ENCODE measurements around the gene LRG1.

The LRG1 gene

DNA sequence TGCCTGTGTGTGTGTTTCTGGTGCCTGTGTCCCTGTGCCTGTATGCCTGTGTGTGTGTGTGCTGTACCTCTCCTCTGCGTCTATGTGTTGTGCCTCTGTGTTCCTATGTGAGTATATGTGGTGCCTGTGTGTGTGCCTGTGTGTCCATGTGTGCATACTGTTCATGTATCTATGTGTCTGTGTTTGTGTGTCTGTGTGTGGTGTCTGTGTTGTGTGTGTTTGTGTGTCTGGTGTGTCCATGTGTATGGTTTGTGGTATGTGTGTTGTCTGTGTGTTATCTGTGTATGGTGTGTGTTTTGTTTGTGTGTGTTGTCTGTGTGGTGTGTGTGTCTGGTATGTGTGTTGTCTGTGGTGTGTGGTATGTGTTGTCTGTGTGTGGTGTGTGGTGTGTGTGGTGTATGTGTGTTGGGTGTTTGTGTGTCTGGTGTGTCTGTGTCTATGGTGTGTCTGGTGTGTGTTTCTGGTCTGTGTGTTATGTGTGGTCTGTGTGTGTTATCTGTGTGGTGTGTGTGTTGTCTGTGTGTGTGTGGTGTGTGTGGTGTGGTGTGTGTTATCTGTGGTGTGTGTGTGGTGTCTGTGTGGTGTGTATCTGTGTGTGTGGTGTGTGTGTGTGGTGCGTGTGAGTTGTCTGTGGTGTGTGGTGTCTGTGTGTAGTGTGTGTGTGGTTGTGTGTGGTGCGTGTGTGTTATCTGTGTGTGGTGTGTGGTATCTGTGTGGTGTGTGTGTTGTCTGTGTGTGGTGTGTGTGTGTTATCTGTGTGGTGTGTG is 47.3 kb downstream of the LRG1 start:
- Histone ChIP-seq H4K91ac (ENCODE audit: low read length) (no peak overlapping the region), H3K18ac (ENCODE audit: low read depth in 1 of 2, low read length in 2 of 2) (no peak overlapping the region), H3K23ac (ENCODE audit: low read length in 2 of 2) (no peak overlapping the region), H3K79me1 (replicated peaks; ENCODE audit: low read length, poor library complexity, severe bottlenecking) (peaks cover 50% of the 10 kb centered on the region), H2BK5ac (ENCODE audit: low read depth, low read length, poor library complexity, severe bottlenecking) (no peak overlapping the region), H3K4ac (ENCODE audit: low read depth in 1 of 2, low read length in 2 of 2) (no peak overlapping the region), H2BK15ac (ENCODE audit: low read depth, poor library complexity, severe bottlenecking) (no peak overlapping the region), H3K4me3 (ENCODE audit: insufficient read depth in 1 of 2, low read depth in 1 of 2, low read length in 2 of 2) (no peak overlapping the region), H2BK12ac (ENCODE audit: low read length in 2 of 2) (no peak overlapping the region), H3K36me3 (ENCODE audit: control insufficient read depth in 1 of 2, insufficient read depth in 2 of 2, low read depth in 1 of 2, low read length in 2 of 2) (peaks cover 80 to 91% of the 10 kb centered on the region in 2 experiments), H3K4me1 (ENCODE audit: control insufficient read depth, insufficient read depth, low read depth, low read length) (peaks cover 2% of the 10 kb centered on the region), H4K8ac (ENCODE audit: low read length) (no peak overlapping the region), H3K9ac (ENCODE audit: low read length) (no peak overlapping the region), H3K27ac (ENCODE audit: low read length, poor library complexity, severe bottlenecking) (no peak overlapping the region), H2AFZ (ENCODE audit: low read depth, low read length) (no peak overlapping the region), H3K4me2 (ENCODE audit: low read length, poor library complexity, severe bottlenecking) (no peak overlapping the region), H2AK5ac (ENCODE audit: low read length, severe bottlenecking) (no peak overlapping the region), H3K27me3 (ENCODE audit: control insufficient read depth in 1 of 2, insufficient read depth in 1 of 2, low read length in 2 of 2) (no peaks in the 10 kb centered on the region), H3K14ac (ENCODE audit: low read length in 2 of 2) (peak overlapping the region in 1 of 2 experiments; percentile 15), H2BK120ac (ENCODE audit: low read depth, low read length) (no peak overlapping the region), H3K9me3 (ENCODE audit: control insufficient read depth, low read length) (no peaks in the 10 kb centered on the region)
- 96% methylated on average over 3 of the region's 3 CpGs for WGBS
- DNase-seq: no peak

DNA sequence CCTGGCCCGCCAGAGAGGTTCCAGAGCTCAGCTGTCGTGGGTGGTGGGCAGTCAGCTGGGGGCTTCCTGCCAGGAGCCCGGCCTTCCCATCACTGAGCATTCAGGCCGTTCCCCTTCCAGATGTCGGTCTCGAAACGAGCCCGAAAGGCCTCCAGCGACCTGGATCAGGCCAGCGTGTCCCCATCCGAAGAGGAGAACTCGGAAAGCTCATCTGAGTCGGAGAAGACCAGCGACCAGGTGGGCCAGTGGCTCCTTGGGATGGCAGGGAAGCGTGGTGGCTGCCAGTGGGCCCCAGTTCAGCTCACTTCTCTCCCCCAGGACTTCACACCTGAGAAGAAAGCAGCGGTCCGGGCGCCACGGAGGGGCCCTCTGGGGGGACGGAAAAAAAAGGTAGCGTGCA is 48.4 kb downstream of the LRG1 start:
- 96% methylated on average over 21 of the region's 21 CpGs for WGBS
- H3K9me3 ChIP-seq (ENCODE audit: control insufficient read depth, low read length): no peaks in the 10 kb centered on the region
- no peak overlapping the region for H2BK5ac ChIP-seq (ENCODE audit: low read depth, low read length, poor library complexity, severe bottlenecking)
- no peak overlapping the region for H2AK5ac ChIP-seq (ENCODE audit: low read length, severe bottlenecking)
- H3K4me2 ChIP-seq (ENCODE audit: low read length, poor library complexity, severe bottlenecking): no peak overlapping the region
- no peak overlapping the region for H2BK15ac ChIP-seq (ENCODE audit: low read depth, poor library complexity, severe bottlenecking)
- peaks cover 79 to 89% of the 10 kb centered on the region in 2 experiments for H3K36me3 ChIP-seq (ENCODE audit: control insufficient read depth in 1 of 2, insufficient read depth in 2 of 2, low read depth in 1 of 2, low read length in 2 of 2)
- H3K4me1 ChIP-seq (ENCODE audit: control insufficient read depth, insufficient read depth, low read depth, low read length): peaks cover 2% of the 10 kb centered on the region
- H4K8ac ChIP-seq (ENCODE audit: low read length): no peak overlapping the region
- no peak overlapping the region for H3K14ac ChIP-seq (ENCODE audit: low read length in 2 of 2)
- DNase-seq: no peak
- H4K91ac ChIP-seq (ENCODE audit: low read length): no peak overlapping the region
- no peak overlapping the region for H3K23ac ChIP-seq (ENCODE audit: low read length in 2 of 2)
- no peaks in the 10 kb centered on the region for H3K27me3 ChIP-seq (ENCODE audit: control insufficient read depth in 1 of 2, insufficient read depth in 1 of 2, low read length in 2 of 2)
- no peak overlapping the region for H3K4ac ChIP-seq (ENCODE audit: low read depth in 1 of 2, low read length in 2 of 2)
- H2BK12ac ChIP-seq (ENCODE audit: low read length in 2 of 2): no peak overlapping the region
- no peak overlapping the region for H3K9ac ChIP-seq (ENCODE audit: low read length)
- no peak overlapping the region for H3K4me3 ChIP-seq (ENCODE audit: insufficient read depth in 1 of 2, low read depth in 1 of 2, low read length in 2 of 2)
- H3K18ac ChIP-seq (ENCODE audit: low read depth in 1 of 2, low read length in 2 of 2): no peak overlapping the region
- H3K79me1 ChIP-seq (replicated peaks; ENCODE audit: low read length, poor library complexity, severe bottlenecking): peaks cover 55% of the 10 kb centered on the region
- H2AFZ ChIP-seq (ENCODE audit: low read depth, low read length): no peak overlapping the region
- no peak overlapping the region for H3K27ac ChIP-seq (ENCODE audit: low read length, poor library complexity, severe bottlenecking)
- no peak overlapping the region for H2BK120ac ChIP-seq (ENCODE audit: low read depth, low read length)

DNA sequence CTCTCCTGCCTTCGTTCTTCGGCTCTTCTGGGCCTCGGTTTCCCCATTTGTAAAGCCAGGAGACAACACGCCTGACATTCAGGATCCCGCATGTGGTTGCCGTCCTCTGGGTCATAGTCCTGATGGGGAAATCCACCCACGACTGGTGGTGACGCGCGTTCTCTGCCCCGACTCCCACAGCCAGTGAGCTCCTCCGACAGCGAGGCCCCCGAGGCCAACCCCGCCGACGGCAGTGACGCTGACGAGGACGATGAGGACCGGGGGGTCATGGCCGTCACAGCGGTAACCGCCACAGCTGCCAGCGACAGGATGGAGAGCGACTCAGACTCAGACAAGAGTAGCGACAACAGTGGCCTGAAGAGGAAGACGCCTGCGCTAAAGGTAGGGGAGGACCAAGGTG is 51.3 kb downstream of the LRG1 start:
- no peaks in the 10 kb centered on the region for H3K9me3 ChIP-seq (ENCODE audit: control insufficient read depth, low read length)
- H2BK120ac ChIP-seq (ENCODE audit: low read depth, low read length): no peak overlapping the region
- no peak overlapping the region for H4K91ac ChIP-seq (ENCODE audit: low read length)
- no peaks in the 10 kb centered on the region for H3K27me3 ChIP-seq (ENCODE audit: control insufficient read depth in 1 of 2, insufficient read depth in 1 of 2, low read length in 2 of 2)
- no peak overlapping the region for H2BK5ac ChIP-seq (ENCODE audit: low read depth, low read length, poor library complexity, severe bottlenecking)
- H3K4me1 ChIP-seq (ENCODE audit: control insufficient read depth, insufficient read depth, low read depth, low read length): peaks cover 2% of the 10 kb centered on the region
- H4K8ac ChIP-seq (ENCODE audit: low read length): no peak overlapping the region
- H3K27ac ChIP-seq (ENCODE audit: low read length, poor library complexity, severe bottlenecking): no peak overlapping the region
- no peak for DNase-seq
- WGBS: 98% methylated on average over 29 of the region's 29 CpGs
- no peak overlapping the region for H3K4me2 ChIP-seq (ENCODE audit: low read length, poor library complexity, severe bottlenecking)
- H3K18ac ChIP-seq (ENCODE audit: low read depth in 1 of 2, low read length in 2 of 2): no peak overlapping the region
- H3K9ac ChIP-seq (ENCODE audit: low read length): no peak overlapping the region
- H2AFZ ChIP-seq (ENCODE audit: low read depth, low read length): no peak overlapping the region
- no peak overlapping the region for H2BK12ac ChIP-seq (ENCODE audit: low read length in 2 of 2)
- no peak overlapping the region for H3K23ac ChIP-seq (ENCODE audit: low read length in 2 of 2)
- no peak overlapping the region for H3K14ac ChIP-seq (ENCODE audit: low read length in 2 of 2)
- no peak overlapping the region for H2BK15ac ChIP-seq (ENCODE audit: low read depth, poor library complexity, severe bottlenecking)
- no peak overlapping the region for H2AK5ac ChIP-seq (ENCODE audit: low read length, severe bottlenecking)
- H3K4ac ChIP-seq (ENCODE audit: low read depth in 1 of 2, low read length in 2 of 2): no peak overlapping the region
- H3K79me1 ChIP-seq (replicated peaks; ENCODE audit: low read length, poor library complexity, severe bottlenecking): peaks cover 44% of the 10 kb centered on the region
- no peak overlapping the region for H3K4me3 ChIP-seq (ENCODE audit: insufficient read depth in 1 of 2, low read depth in 1 of 2, low read length in 2 of 2)
- H3K36me3 ChIP-seq (ENCODE audit: control insufficient read depth in 1 of 2, insufficient read depth in 2 of 2, low read depth in 1 of 2, low read length in 2 of 2): peaks cover 68 to 78% of the 10 kb centered on the region in 2 experiments

DNA sequence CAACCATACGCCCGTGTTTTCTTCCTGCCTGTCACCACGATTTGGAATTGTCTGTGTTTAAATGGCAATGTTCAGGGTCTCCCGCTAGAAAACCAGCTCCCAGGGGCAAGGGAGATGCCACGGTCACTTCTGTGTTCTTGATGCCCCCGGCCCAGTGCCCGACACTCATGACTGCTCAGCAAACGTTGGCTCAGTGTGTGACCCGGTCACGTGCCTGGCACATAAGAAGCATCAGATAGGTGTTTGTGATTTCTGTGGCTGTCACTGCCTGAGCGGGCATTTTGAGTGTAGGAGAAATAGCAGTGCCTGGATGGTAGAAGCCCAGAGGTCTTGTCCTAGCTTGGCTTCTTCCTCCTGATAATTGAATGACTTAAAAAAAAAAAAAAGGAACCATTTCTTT is 52.3 kb downstream of the LRG1 start:
- no peak overlapping the region for H3K9ac ChIP-seq (ENCODE audit: low read length)
- no peaks in the 10 kb centered on the region for H3K27me3 ChIP-seq (ENCODE audit: control insufficient read depth in 1 of 2, insufficient read depth in 1 of 2, low read length in 2 of 2)
- no peak overlapping the region for H2AFZ ChIP-seq (ENCODE audit: low read depth, low read length)
- H4K8ac ChIP-seq (ENCODE audit: low read length): no peak overlapping the region
- no peak overlapping the region for H3K18ac ChIP-seq (ENCODE audit: low read depth in 1 of 2, low read length in 2 of 2)
- no peak overlapping the region for H2BK15ac ChIP-seq (ENCODE audit: low read depth, poor library complexity, severe bottlenecking)
- no peak for DNase-seq
- no peak overlapping the region for H3K4me2 ChIP-seq (ENCODE audit: low read length, poor library complexity, severe bottlenecking)
- no peak overlapping the region for H3K27ac ChIP-seq (ENCODE audit: low read length, poor library complexity, severe bottlenecking)
- peaks cover 45% of the 10 kb centered on the region for H3K79me1 ChIP-seq (replicated peaks; ENCODE audit: low read length, poor library complexity, severe bottlenecking)
- WGBS: 94% methylated on average over 11 of the region's 11 CpGs
- no peak overlapping the region for H4K91ac ChIP-seq (ENCODE audit: low read length)
- no peak overlapping the region for H2BK5ac ChIP-seq (ENCODE audit: low read depth, low read length, poor library complexity, severe bottlenecking)
- H3K4me3 ChIP-seq (ENCODE audit: insufficient read depth in 1 of 2, low read depth in 1 of 2, low read length in 2 of 2): no peak overlapping the region
- H3K4ac ChIP-seq (ENCODE audit: low read depth in 1 of 2, low read length in 2 of 2): no peak overlapping the region
- no peak overlapping the region for H2BK12ac ChIP-seq (ENCODE audit: low read length in 2 of 2)
- H3K23ac ChIP-seq (ENCODE audit: low read length in 2 of 2): no peak overlapping the region
- H3K4me1 ChIP-seq (ENCODE audit: control insufficient read depth, insufficient read depth, low read depth, low read length): peaks cover 2% of the 10 kb centered on the region
- H3K9me3 ChIP-seq (ENCODE audit: control insufficient read depth, low read length): no peaks in the 10 kb centered on the region
- no peak overlapping the region for H3K14ac ChIP-seq (ENCODE audit: low read length in 2 of 2)
- H2BK120ac ChIP-seq (ENCODE audit: low read depth, low read length): no peak overlapping the region
- H2AK5ac ChIP-seq (ENCODE audit: low read length, severe bottlenecking): no peak overlapping the region
- peaks cover 69 to 78% of the 10 kb centered on the region in 2 experiments for H3K36me3 ChIP-seq (ENCODE audit: control insufficient read depth in 1 of 2, insufficient read depth in 2 of 2, low read depth in 1 of 2, low read length in 2 of 2)

Data from mesenchymal stem cell (in vitro differentiated cells and primary cell).